NB4 (cell line): Measurements from ENCODE around the gene STING1.

ENCODE experiments used
- CTCF ChIP-seq: IDR thresholded peaks from one replicate; pipeline ENCODE4 v1.5.1; 2012; ENCODE audit warnings: low read depth, low read length
- MAX ChIP-seq: IDR thresholded peaks from 2 replicates; pipeline ENCODE4 v1.6.1; 2011; ENCODE audit warnings: low read depth, low read length

- no peak for TF ChIP-seq CTCF
- no peak for TF ChIP-seq MAX
Measured at GRCh38 chr5:139512786-139513390, 30.3 kb upstream of the STING1 start.
